ENCODE measurements around the gene OXGR1. TPM values are rescaled to one million over a fixed set of nuclear protein-coding genes. Genes with fewer than 3 reads are reported as not detected.

OXGR1 gene
- polyA plus RNA-seq, 1 donor (not counting 4 experiments of a cell fraction or from before 2014, with no cell fraction given): not detected

- H3K79me2 ChIP-seq (ENCODE audit: control insufficient read depth, insufficient read depth, low read length): no peaks in the 10 kb centered on the region
- no peaks in the 10 kb centered on the region for H3K9me3 ChIP-seq (ENCODE audit: control insufficient read depth, low read depth, low read length)
- peaks cover 3% of the 10 kb centered on the region for H3K4me1 ChIP-seq (ENCODE audit: control insufficient read depth, extremely low read depth, insufficient read depth, low read length)
- peaks cover 16% of the 10 kb centered on the region for H3K27me3 ChIP-seq (ENCODE audit: control insufficient read depth, extremely low read depth, insufficient read depth, low read length)
- no peak overlapping the region for H3K4me3 ChIP-seq (ENCODE audit: control insufficient read depth in 2 of 3, extremely low read depth in 1 of 3, insufficient read depth in 2 of 3, low read depth in 1 of 3, low read length in 3 of 3)
- H3K36me3 ChIP-seq (ENCODE audit: control insufficient read depth in 2 of 2, extremely low read depth in 1 of 2, insufficient read depth in 2 of 2, low read length in 2 of 2): no peaks in the 10 kb centered on the region
- H3K9ac ChIP-seq (ENCODE audit: control insufficient read depth, extremely low read depth, insufficient read depth, low read length): no peak overlapping the region
- H2AFZ ChIP-seq (ENCODE audit: control insufficient read depth, low read length): no peak overlapping the region
- TF ChIP-seq EZH2 (IDR thresholded peaks at IDR 0.05; ENCODE audit: low read length): no peak
- H3K4me2 ChIP-seq (ENCODE audit: control insufficient read depth, extremely low read depth, insufficient read depth, low read depth, low read length): no peak overlapping the region
- H3K27ac ChIP-seq (ENCODE audit: control insufficient read depth, insufficient read depth, low read length): no peak overlapping the region
- DNase-seq (ENCODE audit: low read depth, low spot score): no peak
- dilution Hi-C loops (cut with MboI; ENCODE audit: extremely low pct_ligation_motif_present, low sequenced_read_pairs): no loop called here
- H4K20me1 ChIP-seq (ENCODE audit: control insufficient read depth, extremely low read depth, insufficient read depth, low read length): no peaks in the 10 kb centered on the region
- no peak for FAIRE-seq
- no peaks in the 10 kb centered on the region for H3K9me1 ChIP-seq (ENCODE audit: control insufficient read depth, extremely low read depth, insufficient read depth, low read length)
These were observed 4.8 kb upstream of the OXGR1 start for GRCh38 chr13:96999091-96999490.

GRCh38 chr13:96998051-96998450 lies 3.8 kb upstream of the OXGR1 start:
- no peak overlapping the region for H3K4me3 ChIP-seq (ENCODE audit: control insufficient read depth in 2 of 3, extremely low read depth in 1 of 3, insufficient read depth in 2 of 3, low read depth in 1 of 3, low read length in 3 of 3)
- H3K79me2 ChIP-seq (ENCODE audit: control insufficient read depth, insufficient read depth, low read length): no peaks in the 10 kb centered on the region
- no peaks in the 10 kb centered on the region for H4K20me1 ChIP-seq (ENCODE audit: control insufficient read depth, extremely low read depth, insufficient read depth, low read length)
- no peak for FAIRE-seq
- H3K9ac ChIP-seq (ENCODE audit: control insufficient read depth, extremely low read depth, insufficient read depth, low read length): no peak overlapping the region
- DNase-seq (ENCODE audit: low read depth, low spot score): no peak
- no peaks in the 10 kb centered on the region for H3K36me3 ChIP-seq (ENCODE audit: control insufficient read depth in 2 of 2, extremely low read depth in 1 of 2, insufficient read depth in 2 of 2, low read length in 2 of 2)
- H3K4me1 ChIP-seq (ENCODE audit: control insufficient read depth, extremely low read depth, insufficient read depth, low read length): peaks cover 3% of the 10 kb centered on the region
- dilution Hi-C loops (cut with MboI; ENCODE audit: extremely low pct_ligation_motif_present, low sequenced_read_pairs): no loop called here
- H3K9me1 ChIP-seq (ENCODE audit: control insufficient read depth, extremely low read depth, insufficient read depth, low read length): no peaks in the 10 kb centered on the region
- no peak overlapping the region for H3K27ac ChIP-seq (ENCODE audit: control insufficient read depth, insufficient read depth, low read length)
- H3K9me3 ChIP-seq (ENCODE audit: control insufficient read depth, low read depth, low read length): no peaks in the 10 kb centered on the region
- H3K27me3 ChIP-seq (ENCODE audit: control insufficient read depth, extremely low read depth, insufficient read depth, low read length): peaks cover 26% of the 10 kb centered on the region
- no peak overlapping the region for H2AFZ ChIP-seq (ENCODE audit: control insufficient read depth, low read length)
- TF ChIP-seq CTCF (optimal IDR thresholded peaks at IDR 0.05 in 1 of 3, IDR thresholded peaks at IDR 0.05 in 1 of 3, conservative IDR thresholded peaks at IDR 0.05 in 1 of 3; ENCODE audit: extremely low read depth in 1 of 3, insufficient read depth in 2 of 3, low read length in 3 of 3) (no peak), EZH2 (IDR thresholded peaks at IDR 0.05; ENCODE audit: low read length) (no peak)
- H3K4me2 ChIP-seq (ENCODE audit: control insufficient read depth, extremely low read depth, insufficient read depth, low read depth, low read length): no peak overlapping the region

GRCh38 chr13:96996886-96997285 lies 2.6 kb upstream of the OXGR1 start:
- no peaks in the 10 kb centered on the region for H3K9me3 ChIP-seq (ENCODE audit: control insufficient read depth, low read depth, low read length)
- TF ChIP-seq EZH2 (IDR thresholded peaks at IDR 0.05; ENCODE audit: low read length): no peak
- TF ChIP-seq CTCF (optimal IDR thresholded peaks at IDR 0.05 in 1 of 3, IDR thresholded peaks at IDR 0.05 in 1 of 3, conservative IDR thresholded peaks at IDR 0.05 in 1 of 3; ENCODE audit: extremely low read depth in 1 of 3, insufficient read depth in 2 of 3, low read length in 3 of 3): no peak
- H3K79me2 ChIP-seq (ENCODE audit: control insufficient read depth, insufficient read depth, low read length): no peaks in the 10 kb centered on the region
- dilution Hi-C loops (cut with MboI; ENCODE audit: extremely low pct_ligation_motif_present, low sequenced_read_pairs): no loop called here
- H3K36me3 ChIP-seq (ENCODE audit: control insufficient read depth in 2 of 2, extremely low read depth in 1 of 2, insufficient read depth in 2 of 2, low read length in 2 of 2): no peaks in the 10 kb centered on the region
- H3K27me3 ChIP-seq (ENCODE audit: control insufficient read depth, extremely low read depth, insufficient read depth, low read length): peaks cover 28% of the 10 kb centered on the region
- no peak overlapping the region for H3K27ac ChIP-seq (ENCODE audit: control insufficient read depth, insufficient read depth, low read length)
- H3K4me3 ChIP-seq (ENCODE audit: control insufficient read depth in 2 of 3, extremely low read depth in 1 of 3, insufficient read depth in 2 of 3, low read depth in 1 of 3, low read length in 3 of 3): no peak overlapping the region
- no peak for FAIRE-seq
- no peaks in the 10 kb centered on the region for H3K9me1 ChIP-seq (ENCODE audit: control insufficient read depth, extremely low read depth, insufficient read depth, low read length)
- no peaks in the 10 kb centered on the region for H4K20me1 ChIP-seq (ENCODE audit: control insufficient read depth, extremely low read depth, insufficient read depth, low read length)
- no peak overlapping the region for H2AFZ ChIP-seq (ENCODE audit: control insufficient read depth, low read length)
- H3K4me1 ChIP-seq (ENCODE audit: control insufficient read depth, extremely low read depth, insufficient read depth, low read length): peaks cover 3% of the 10 kb centered on the region
- DNase-seq (ENCODE audit: low read depth, low spot score): no peak
- no peak overlapping the region for H3K9ac ChIP-seq (ENCODE audit: control insufficient read depth, extremely low read depth, insufficient read depth, low read length)
- no peak overlapping the region for H3K4me2 ChIP-seq (ENCODE audit: control insufficient read depth, extremely low read depth, insufficient read depth, low read depth, low read length)

Measured in keratinocyte (primary cell).